Measurements from ENCODE around the gene PAX8. TPM values are rescaled to one million over a fixed set of nuclear protein-coding genes. Genes with fewer than 3 reads are reported as not detected.
"Not testable (repeated sequence)": the region's sequence is repeated elsewhere in the genome, so short reads cannot be mapped to it uniquely, and the experiment has no call there.

Gene PAX8
- total and polyA plus RNA-seq, 2 donors (not counting 1 experiment from before 2014, with no cell fraction given), result 0.45 to 0.64 TPM

DNA sequence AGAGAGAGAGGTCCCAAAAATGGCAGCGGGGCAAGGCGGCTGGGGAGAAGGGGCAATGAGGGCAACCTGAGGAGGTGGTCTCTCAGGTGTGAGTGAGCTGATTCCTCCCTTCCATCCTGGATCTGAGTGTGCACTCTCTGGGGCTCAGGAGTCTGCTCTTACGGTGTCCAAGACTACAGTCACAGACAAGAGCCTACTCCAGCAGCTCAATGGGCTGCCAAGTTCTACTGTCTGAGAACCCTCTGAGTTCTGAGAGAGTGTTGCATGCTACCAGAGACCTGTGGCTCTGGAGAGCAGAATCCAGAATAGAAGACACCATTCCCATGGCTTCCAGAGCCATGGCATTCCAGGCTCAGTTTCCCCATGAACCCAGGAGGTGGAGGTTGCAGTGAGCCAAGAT is 7.1 kb upstream of the PAX8 start:
- Mint-ChIP-seq H3K4me3 (no peak overlapping the region), H3K27ac (no peak overlapping the region), H3K9me3 (ENCODE audit: insufficient read depth) (no peaks in the 10 kb centered on the region), H3K4me1 (no peaks in the 10 kb centered on the region), H3K27me3 (peaks cover 30% of the 10 kb centered on the region)
- POLR2A ChIA-PET, result no interaction called here
- 67% methylated on average over 1 of the region's 3 CpGs for WGBS (ENCODE audit: insufficient coverage)
- ATAC-seq (ENCODE audit: low read depth) (no peak), DNase-seq (no peak)
- TF ChIP-seq, protein P1, sequence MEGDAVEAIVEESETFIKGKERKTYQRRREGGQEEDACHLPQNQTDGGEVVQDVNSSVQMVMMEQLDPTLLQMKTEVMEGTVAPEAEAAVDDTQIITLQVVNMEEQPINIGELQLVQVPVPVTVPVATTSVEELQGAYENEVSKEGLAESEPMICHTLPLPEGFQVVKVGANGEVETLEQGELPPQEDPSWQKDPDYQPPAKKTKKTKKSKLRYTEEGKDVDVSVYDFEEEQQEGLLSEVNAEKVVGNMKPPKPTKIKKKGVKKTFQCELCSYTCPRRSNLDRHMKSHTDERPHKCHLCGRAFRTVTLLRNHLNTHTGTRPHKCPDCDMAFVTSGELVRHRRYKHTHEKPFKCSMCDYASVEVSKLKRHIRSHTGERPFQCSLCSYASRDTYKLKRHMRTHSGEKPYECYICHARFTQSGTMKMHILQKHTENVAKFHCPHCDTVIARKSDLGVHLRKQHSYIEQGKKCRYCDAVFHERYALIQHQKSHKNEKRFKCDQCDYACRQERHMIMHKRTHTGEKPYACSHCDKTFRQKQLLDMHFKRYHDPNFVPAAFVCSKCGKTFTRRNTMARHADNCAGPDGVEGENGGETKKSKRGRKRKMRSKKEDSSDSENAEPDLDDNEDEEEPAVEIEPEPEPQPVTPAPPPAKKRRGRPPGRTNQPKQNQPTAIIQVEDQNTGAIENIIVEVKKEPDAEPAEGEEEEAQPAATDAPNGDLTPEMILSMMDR (IDR thresholded peaks at IDR 0.05), result no peak
- no peak for TF ChIP-seq EZH2 (IDR thresholded peaks at IDR 0.05; ENCODE audit: borderline replicate concordance, insufficient read depth, low read depth, low read length, poor library complexity, severe bottlenecking)
- H2AFZ ChIP-seq (ENCODE audit: insufficient read depth, low read depth, low read length, poor library complexity, severe bottlenecking), result no peak overlapping the region
- no peaks in the 10 kb centered on the region for H3K4me1 ChIP-seq (ENCODE audit: control insufficient read depth in 2 of 2, insufficient read depth in 2 of 2, low read length in 2 of 2)
- CTCF ChIA-PET, result no interaction called here
- H3K9ac ChIP-seq (ENCODE audit: low read length), result no peak overlapping the region
- H3K27me3 ChIP-seq (replicated peaks in 1 of 4; ENCODE audit: control extremely low read depth in 1 of 4, control insufficient read depth in 3 of 4, insufficient read depth in 4 of 4, low read length in 3 of 4), result no peaks in the 10 kb centered on the region
- H3K4me2 ChIP-seq (replicated peaks; ENCODE audit: low read depth, low read length, poor library complexity, severe bottlenecking), result no peak overlapping the region
- H4K20me1 ChIP-seq (ENCODE audit: control insufficient read depth, insufficient read depth, low read length, poor library complexity, severe bottlenecking), result no peaks in the 10 kb centered on the region
- no peak overlapping the region for H3K27ac ChIP-seq (ENCODE audit: low read length in 2 of 2)
- H3K79me2 ChIP-seq (ENCODE audit: control insufficient read depth, insufficient read depth, low read length), result no peaks in the 10 kb centered on the region
- H3K9me3 ChIP-seq (ENCODE audit: control extremely low read depth in 1 of 3, control insufficient read depth in 2 of 3, insufficient read depth in 1 of 3, low read length in 2 of 3), result no peaks in the 10 kb centered on the region
- no peaks in the 10 kb centered on the region for H3K36me3 ChIP-seq (replicated peaks in 1 of 2; ENCODE audit: control extremely low read depth in 1 of 2, control insufficient read depth in 1 of 2, extremely low read depth in 1 of 2, insufficient read depth in 2 of 2, low read length in 1 of 2)
- intact Hi-C loops (cut with micrococcal nuclease), result no loop called here
- H3K4me3 ChIP-seq (ENCODE audit: control extremely low read depth in 1 of 5, extremely low read depth in 1 of 5, insufficient read depth in 1 of 5, low read depth in 2 of 5, low read length in 4 of 5), result no peak overlapping the region

- H3K4me1 Mint-ChIP-seq; H3K9ac ChIP-seq (ENCODE audit: low read length); H3K4me1 ChIP-seq (ENCODE audit: control insufficient read depth in 2 of 2, insufficient read depth in 2 of 2, low read length in 2 of 2); ATAC-seq (ENCODE audit: low read depth); POLR2A ChIA-PET; H3K9me3 ChIP-seq (ENCODE audit: control extremely low read depth in 1 of 3, control insufficient read depth in 2 of 3, insufficient read depth in 1 of 3, low read length in 2 of 3); H3K9me3 Mint-ChIP-seq (ENCODE audit: insufficient read depth); CTCF ChIA-PET; H3K79me2 ChIP-seq (ENCODE audit: control insufficient read depth, insufficient read depth, low read length); H3K27ac ChIP-seq (ENCODE audit: low read length in 2 of 2); H3K4me3 Mint-ChIP-seq; intact Hi-C loops (cut with micrococcal nuclease); H3K4me2 ChIP-seq (replicated peaks; ENCODE audit: low read depth, low read length, poor library complexity, severe bottlenecking); DNase-seq; H2AFZ ChIP-seq (ENCODE audit: insufficient read depth, low read depth, low read length, poor library complexity, severe bottlenecking); H3K27me3 ChIP-seq (replicated peaks in 1 of 4; ENCODE audit: control extremely low read depth in 1 of 4, control insufficient read depth in 3 of 4, insufficient read depth in 4 of 4, low read length in 3 of 4); H4K20me1 ChIP-seq (ENCODE audit: control insufficient read depth, insufficient read depth, low read length, poor library complexity, severe bottlenecking); H3K4me3 ChIP-seq (ENCODE audit: control extremely low read depth in 1 of 5, extremely low read depth in 1 of 5, insufficient read depth in 1 of 5, low read depth in 2 of 5, low read length in 4 of 5); H3K27ac Mint-ChIP-seq; H3K36me3 ChIP-seq (replicated peaks in 1 of 2; ENCODE audit: control extremely low read depth in 1 of 2, control insufficient read depth in 1 of 2, extremely low read depth in 1 of 2, insufficient read depth in 2 of 2, low read length in 1 of 2): not testable (repeated sequence)
- peaks cover 37% of the 10 kb centered on the region for H3K27me3 Mint-ChIP-seq
- WGBS (ENCODE audit: insufficient coverage), result 93% methylated on average over 3 of the region's 6 CpGs
Measured at GRCh38 chr2:113284999-113285398, 6.3 kb upstream of the PAX8 start.
